ENCODE data around the gene PCGF6.

GRCh38 chr10:103254113-103254512 is 96.8 kb downstream of the PCGF6 start:
- TF ChIP-seq POLR2A (IDR thresholded peaks at IDR 0.05; ENCODE audit: extremely low read depth, insufficient read length) (no peak), MYC (IDR thresholded peaks at IDR 0.05; ENCODE audit: low read depth, low read length) (no peak)
- TF ChIP-seq, protein P1, sequence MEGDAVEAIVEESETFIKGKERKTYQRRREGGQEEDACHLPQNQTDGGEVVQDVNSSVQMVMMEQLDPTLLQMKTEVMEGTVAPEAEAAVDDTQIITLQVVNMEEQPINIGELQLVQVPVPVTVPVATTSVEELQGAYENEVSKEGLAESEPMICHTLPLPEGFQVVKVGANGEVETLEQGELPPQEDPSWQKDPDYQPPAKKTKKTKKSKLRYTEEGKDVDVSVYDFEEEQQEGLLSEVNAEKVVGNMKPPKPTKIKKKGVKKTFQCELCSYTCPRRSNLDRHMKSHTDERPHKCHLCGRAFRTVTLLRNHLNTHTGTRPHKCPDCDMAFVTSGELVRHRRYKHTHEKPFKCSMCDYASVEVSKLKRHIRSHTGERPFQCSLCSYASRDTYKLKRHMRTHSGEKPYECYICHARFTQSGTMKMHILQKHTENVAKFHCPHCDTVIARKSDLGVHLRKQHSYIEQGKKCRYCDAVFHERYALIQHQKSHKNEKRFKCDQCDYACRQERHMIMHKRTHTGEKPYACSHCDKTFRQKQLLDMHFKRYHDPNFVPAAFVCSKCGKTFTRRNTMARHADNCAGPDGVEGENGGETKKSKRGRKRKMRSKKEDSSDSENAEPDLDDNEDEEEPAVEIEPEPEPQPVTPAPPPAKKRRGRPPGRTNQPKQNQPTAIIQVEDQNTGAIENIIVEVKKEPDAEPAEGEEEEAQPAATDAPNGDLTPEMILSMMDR (IDR thresholded peaks at IDR 0.05; ENCODE audit: low read depth, low read length) = no peak
- TF ChIP-seq, protein P2, sequence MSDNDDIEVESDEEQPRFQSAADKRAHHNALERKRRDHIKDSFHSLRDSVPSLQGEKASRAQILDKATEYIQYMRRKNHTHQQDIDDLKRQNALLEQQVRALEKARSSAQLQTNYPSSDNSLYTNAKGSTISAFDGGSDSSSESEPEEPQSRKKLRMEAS (IDR thresholded peaks at IDR 0.05; ENCODE audit: low read depth, low read length) = no peak
